Stimulated activated CD8-positive, alpha-beta memory T cell treated with anti-CD3 and anti-CD28 coated beads, Interleukin-7, amount 100 ng/mL, for 24 hours (primary cell): ENCODE data around the gene CA10.

Source experiments
- DNase-seq: peaks from one replicate; pipeline ENCODE4 v3.0.0-alpha.2; 2020; ENCODE audit warnings: low read depth

The CA10 gene

DNA sequence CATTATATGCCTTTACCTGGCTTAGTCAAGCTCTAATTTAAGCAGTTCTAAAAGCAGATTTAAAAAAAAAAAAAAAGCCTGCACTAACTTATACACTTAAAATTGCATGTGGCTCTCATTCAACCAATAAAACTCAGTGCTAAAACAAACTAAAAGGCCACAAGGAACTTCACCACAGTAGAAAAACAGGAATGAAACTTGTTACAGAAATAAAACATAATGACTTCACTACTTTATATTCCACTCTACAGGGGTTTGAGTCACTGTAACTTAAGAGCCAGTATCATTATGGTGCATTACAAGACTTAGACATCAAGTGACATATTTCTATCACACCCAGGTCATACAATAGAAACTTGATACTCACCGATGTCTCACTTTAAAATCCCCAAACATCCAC is 11.1 kb downstream of the CA10 start:
- no peak for DNase-seq

DNA sequence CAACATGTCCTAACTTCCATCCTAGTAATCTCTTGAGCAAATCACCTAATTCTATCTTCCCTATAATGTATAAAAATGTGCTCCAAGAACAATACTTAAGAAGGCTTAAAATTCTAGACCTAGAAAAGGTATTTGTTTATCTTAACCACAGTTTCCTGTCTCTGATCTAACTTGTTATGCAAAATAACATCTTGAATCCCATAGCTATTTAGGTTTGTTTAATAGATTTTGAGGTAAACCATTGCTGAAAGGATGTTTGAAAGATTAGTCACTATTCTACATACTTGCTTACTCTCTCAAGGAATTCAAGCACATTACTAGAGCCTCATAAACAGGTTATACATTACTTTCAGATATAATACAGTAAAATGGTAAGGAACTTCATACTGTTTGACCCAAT is 13.0 kb downstream of the CA10 start:
- DNase-seq = no peak

DNA sequence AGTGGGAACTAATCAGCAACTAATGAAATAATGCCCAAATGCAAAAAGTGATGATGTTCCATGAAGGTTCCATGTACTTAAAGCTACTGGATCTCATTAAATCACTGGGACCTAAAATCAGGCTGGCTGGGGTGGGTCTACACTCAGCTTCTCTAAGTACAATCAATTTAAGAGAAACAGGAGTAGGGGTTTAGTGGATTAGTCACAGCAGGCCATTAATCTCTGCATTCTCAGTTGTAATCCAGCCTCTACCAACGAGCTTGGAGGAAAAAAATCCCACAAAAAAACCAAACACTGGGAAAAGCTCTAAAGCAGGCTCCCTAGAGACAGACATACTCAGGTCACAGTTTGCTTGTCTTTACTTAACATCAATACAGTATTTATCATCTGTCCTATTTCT is 15.0 kb downstream of the CA10 start:
- no peak for DNase-seq

- DNase-seq = no peak
Observed at GRCh38 chr17:52140601-52141000, 17.9 kb downstream of the CA10 start.

- no peak for DNase-seq
Observed at GRCh38 chr17:52138752-52139151, 19.8 kb downstream of the CA10 start.

DNA sequence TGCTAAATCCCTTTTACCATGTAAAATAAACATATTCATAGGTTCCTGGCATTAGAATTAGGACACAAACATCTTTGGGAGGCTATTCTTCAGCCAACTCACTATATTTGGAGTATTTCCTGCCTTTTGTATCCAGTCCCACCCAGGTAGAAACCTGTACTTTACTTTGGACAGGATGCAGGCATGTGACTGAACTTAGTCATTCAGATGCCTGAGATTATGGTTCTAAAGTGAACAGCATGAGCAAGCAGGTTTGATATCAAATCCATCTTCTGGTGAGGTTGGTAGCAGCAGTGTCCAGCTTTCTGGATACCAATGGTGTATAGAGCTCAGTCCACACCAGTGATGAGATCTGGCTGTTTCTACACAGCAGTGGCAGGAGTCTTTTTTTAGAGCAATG is 20.2 kb downstream of the CA10 start:
- DNase-seq = no peak

- no peak for DNase-seq
Observed at GRCh38 chr17:52136166-52136565, 22.3 kb downstream of the CA10 start.

- no peak for DNase-seq
Observed at GRCh38 chr17:52134641-52135040, 23.9 kb downstream of the CA10 start.

DNA sequence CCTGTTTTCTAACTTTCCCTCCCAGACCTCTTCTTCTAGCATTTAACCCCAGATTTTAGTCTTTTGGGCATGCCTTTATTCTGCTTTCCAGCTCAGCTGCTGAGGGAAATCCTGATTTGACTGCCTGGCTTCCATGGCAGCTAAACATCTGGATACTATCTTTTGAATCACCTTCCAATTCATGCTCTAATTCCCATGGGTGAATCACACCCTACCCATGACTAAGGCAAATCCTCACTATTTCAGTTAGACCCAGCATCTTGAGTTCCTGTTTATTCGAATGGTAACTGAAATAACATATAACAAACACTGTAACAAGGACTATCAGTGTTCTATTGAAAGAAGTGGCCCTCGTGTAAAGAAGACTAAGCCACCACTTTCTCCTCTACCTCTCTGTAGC is 29.8 kb downstream of the CA10 start:
- no peak for DNase-seq

DNA sequence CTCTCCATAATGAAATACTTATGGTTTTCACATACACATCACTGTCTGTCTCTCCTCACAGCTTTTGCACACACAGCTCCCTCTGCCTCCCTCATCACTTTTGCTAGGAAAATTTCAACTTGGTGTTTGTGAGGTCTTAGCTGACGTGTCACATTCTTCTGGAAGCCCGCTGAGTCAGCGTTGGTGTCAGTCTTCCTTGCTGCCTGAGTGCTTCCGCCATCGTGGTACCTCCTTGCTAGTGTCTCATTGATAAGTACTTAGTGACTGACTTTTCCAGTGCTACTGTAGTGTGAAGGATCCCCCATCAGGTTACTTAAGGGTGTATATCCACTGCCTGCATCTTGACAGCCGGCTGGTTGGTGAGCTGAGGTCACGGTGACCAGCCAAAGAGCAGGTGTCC is 33.5 kb downstream of the CA10 start:
- DNase-seq = no peak

GRCh38 chr17:52124561-52124960 is 34.0 kb downstream of the CA10 start:
- no peak for DNase-seq

- DNase-seq = no peak
Observed at GRCh38 chr17:52120465-52120864, 38.0 kb downstream of the CA10 start.

DNA sequence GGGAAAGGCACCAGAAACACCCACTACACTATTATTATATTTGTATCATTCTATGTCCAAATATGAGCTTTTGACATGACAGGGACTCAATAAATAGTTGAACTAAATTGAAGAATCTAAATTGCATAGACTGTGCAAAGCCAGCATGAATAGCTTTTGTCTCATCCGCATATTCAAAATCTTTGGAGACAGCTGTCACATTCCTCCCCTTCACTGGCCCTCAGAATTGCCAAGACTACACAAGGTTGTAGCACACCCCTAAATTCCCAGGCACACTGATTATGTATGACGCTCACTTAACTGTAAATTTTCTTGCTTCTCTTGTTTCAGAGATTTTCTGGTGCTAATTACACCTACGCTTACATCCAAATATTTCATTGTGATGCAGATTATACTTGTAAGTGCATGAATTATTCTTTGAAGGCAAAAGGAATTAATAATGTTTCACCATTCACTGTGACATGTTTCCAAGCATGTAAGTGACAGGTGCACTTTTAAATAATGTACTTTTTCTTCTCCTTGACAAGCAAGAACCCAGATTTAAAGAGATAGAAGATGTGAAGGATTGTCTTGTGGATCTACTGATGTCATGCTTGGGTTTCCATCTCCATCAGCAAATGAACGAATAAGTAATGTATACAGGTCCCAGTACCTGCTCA is 47.5 kb downstream of the CA10 start:
- DNase-seq = no peak

- peak; percentile 1 for DNase-seq
Observed at GRCh38 chr17:52106638-52107261, 51.8 kb downstream of the CA10 start.

DNA sequence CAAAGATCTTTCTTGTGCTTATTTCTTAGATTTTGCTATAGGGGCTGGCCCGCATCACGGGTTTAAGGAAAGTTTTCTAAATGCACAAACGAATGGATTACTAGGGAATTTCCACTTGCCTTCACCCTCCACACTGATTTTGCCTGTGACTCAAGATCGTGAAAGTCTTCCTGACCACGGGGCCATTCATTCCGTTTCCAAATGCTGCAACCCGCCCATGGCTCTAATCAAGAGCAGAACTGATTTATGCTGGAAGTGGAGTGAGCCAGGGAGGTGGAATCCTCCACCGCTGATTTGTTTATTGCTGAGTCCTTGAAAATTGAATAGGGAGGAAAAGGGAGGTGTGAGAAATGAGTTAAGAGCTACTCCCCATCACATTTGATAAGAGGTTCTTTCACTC is 52.4 kb downstream of the CA10 start:
- DNase-seq = no peak

- no peak for DNase-seq
Observed at GRCh38 chr17:52105591-52105990, 52.9 kb downstream of the CA10 start.

DNA sequence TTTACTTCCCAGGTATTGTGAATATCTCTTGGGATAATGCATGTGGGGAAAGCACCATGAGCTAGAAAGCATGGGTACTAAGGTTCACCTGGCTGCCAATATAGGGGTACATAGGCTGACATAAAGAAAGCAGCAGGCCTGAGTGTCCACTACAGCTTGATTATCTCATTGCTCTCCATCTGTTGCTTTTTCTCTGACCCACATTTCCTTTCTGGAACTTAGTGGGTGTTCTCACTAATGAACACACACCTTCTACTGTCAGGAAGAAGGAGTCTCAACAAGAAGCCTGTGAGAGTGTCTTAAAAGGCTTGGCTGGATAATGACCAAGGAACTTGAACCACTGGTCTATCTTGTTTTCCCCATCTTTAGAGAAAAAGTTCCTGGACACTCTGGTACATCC is 62.5 kb downstream of the CA10 start:
- no peak for DNase-seq

GRCh38 chr17:52084176-52084575 is 74.3 kb downstream of the CA10 start:
- no peak for DNase-seq

DNA sequence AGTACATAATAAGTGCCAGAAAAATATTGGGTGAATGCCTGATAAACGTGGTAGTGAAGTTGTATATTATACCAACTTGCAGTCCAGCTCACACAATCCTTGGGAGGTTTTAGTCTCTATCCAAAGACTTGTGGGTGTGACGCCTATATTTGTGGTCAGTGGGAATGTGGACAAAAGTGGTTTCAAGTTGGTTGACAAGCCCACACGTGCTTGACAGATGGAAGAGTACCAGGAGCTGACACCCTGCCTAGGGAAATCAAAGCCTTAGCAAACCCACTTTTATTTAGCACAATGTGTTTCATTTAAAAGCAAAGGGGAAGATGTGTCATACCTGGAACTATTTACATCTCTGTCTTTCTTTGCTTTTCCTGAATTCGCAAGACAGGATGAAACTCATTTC is 79.0 kb downstream of the CA10 start:
- DNase-seq = no peak

DNA sequence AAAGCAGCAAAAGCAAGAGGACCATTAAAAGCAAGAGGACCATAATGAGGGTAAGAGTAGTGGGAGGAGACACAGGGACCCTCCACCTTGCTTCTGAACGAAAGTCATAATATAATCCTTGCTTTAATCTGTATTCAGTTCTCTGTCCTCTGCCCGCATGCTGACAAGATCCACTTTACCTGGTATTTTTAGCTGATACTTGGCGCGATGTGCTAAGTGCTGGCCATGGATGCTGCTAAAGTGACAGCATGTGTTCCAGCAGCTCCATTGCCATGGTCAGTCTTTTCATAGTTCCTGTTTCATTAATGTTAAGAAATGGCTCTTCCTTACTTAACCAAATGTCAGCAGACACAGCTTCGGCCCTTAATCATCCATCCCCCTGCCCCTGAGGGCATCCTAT is 86.8 kb downstream of the CA10 start:
- DNase-seq = no peak

GRCh38 chr17:52064791-52065211 is 93.7 kb downstream of the CA10 start:
- no peak for DNase-seq

DNA sequence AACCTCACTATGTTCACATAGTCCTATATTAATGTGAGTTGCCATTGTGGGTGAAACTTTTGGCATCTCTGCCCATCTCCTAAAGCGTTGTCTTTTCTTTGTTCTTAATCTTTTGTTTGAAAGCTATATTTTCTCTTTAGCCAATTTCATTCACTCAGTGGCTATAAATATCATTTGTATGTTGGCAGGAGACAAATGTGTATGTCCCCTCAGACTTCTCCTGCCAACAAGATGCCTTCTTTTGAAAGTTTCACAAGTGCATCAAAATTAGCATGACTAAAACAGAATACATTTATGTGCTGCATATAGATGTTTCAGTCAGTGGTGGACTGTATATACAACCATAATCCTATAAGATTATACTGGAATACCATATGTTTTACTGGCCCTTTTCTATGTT is 109.0 kb downstream of the CA10 start:
- no peak for DNase-seq

GRCh38 chr17:52049051-52049450 is 109.5 kb downstream of the CA10 start:
- DNase-seq = no peak
